SU-DHL-6 (cell line): ENCODE data around the gene CFAP141.
A peak's percentile ranks its signal among the peaks of the same experiment; 100 is the strongest.

ENCODE experiments used
- H2AFZ ChIP-seq: fragments of 200-600 bp; sonication (generic); 2 replicates; pipeline ENCODE4 v1.6.1; 2014; ENCODE audit warnings: low read depth, mild to moderate bottlenecking, moderate library complexity, mixed read lengths, antibody characterized with exemption, low read length; ENCODE audit not compliant: severe bottlenecking
- H3F3A ChIP-seq: fragments of 200-600 bp; shearing (Covaris generic); 2 replicates; pipeline ENCODE4 v1.6.0; 2016; ENCODE audit warnings: antibody characterized with exemption, mild to moderate bottlenecking; ENCODE audit not compliant: insufficient read depth
- H3K27ac ChIP-seq: fragments of 200-600 bp; sonication (generic); 2 replicates; pipeline ENCODE4 v1.5.1; 2016; ENCODE audit warnings: low read depth, mild to moderate bottlenecking, low read length, moderate library complexity, mixed read lengths
- H3K27me3 ChIP-seq: fragments of 200-600 bp; sonication (generic), shearing (Covaris generic); 2 replicates; pipeline ENCODE4 v1.6.0; 2014; ENCODE audit warnings: mild to moderate bottlenecking, low read length
- H3K36me3 ChIP-seq: fragments of 200-600 bp; sonication (generic); 2 replicates; pipeline ENCODE4 v1.6.1; 2014; ENCODE audit warnings: mild to moderate bottlenecking, low read length, mixed read lengths
- H3K4me2 ChIP-seq: fragments of 300-600, 200-600 bp; shearing (Covaris generic), sonication (generic); 2 replicates; pipeline ENCODE4 v1.6.0; 2014; ENCODE audit warnings: low read length, low read depth, mild to moderate bottlenecking; ENCODE audit not compliant: poor library complexity, severe bottlenecking
- H3K4me3 ChIP-seq: fragments of 200-600 bp; sonication (generic); 2 replicates; pipeline ENCODE4 v1.5.1; 2014; ENCODE audit warnings: antibody characterized with exemption, low read length, mild to moderate bottlenecking, mixed read lengths; ENCODE audit not compliant: insufficient read depth, poor library complexity, severe bottlenecking
- H3K79me2 ChIP-seq: fragments of 200-600 bp; sonication (generic); 2 replicates; pipeline ENCODE4 v1.6.1; 2014; ENCODE audit warnings: mild to moderate bottlenecking, low read length, moderate library complexity; ENCODE audit not compliant: insufficient read depth
- H3K9ac ChIP-seq: fragments of 200-600 bp; sonication (generic); 2 replicates; pipeline ENCODE4 v1.7.0; 2014; ENCODE audit warnings: mild to moderate bottlenecking, low read length
- H3K9me2 ChIP-seq: fragments of 200-600 bp; sonication (generic); replicated peaks from 2 replicates; pipeline ENCODE4 v1.6.1; 2014; ENCODE audit warnings: low read length; ENCODE audit not compliant: insufficient read depth
- H3K9me3 ChIP-seq: fragments of 200-600 bp; sonication (generic); 2 replicates; pipeline ENCODE4 v1.6.1; 2014; ENCODE audit warnings: low read length, mixed read lengths; ENCODE audit not compliant: insufficient read depth
- H4K20me1 ChIP-seq: fragments of 200-600 bp; sonication (generic); 2 replicates; pipeline ENCODE4 v1.6.1; 2014; ENCODE audit warnings: low read depth, mild to moderate bottlenecking, antibody characterized with exemption, low read length, moderate library complexity, mixed read lengths
- EZH2phosphoT487 ChIP-seq: fragments of 200-600 bp; sonication (generic), shearing (Covaris generic); conservative IDR thresholded peaks from 2 replicates; pipeline ENCODE4 v1.6.1; 2018; ENCODE audit warnings: mild to moderate bottlenecking, antibody characterized with exemption, low read length, moderate library complexity, mixed read lengths
- TF ChIP-seq, protein P1 (sequence below): fragments of 200-600 bp; sonication (generic); IDR thresholded peaks from one replicate; pipeline ENCODE4 v1.5.1; 2017; ENCODE audit warnings: antibody characterized with exemption, mild to moderate bottlenecking, low read length, moderate library complexity; ENCODE audit not compliant: insufficient read depth, poor library complexity, severe bottlenecking

Gene CFAP141

DNA sequence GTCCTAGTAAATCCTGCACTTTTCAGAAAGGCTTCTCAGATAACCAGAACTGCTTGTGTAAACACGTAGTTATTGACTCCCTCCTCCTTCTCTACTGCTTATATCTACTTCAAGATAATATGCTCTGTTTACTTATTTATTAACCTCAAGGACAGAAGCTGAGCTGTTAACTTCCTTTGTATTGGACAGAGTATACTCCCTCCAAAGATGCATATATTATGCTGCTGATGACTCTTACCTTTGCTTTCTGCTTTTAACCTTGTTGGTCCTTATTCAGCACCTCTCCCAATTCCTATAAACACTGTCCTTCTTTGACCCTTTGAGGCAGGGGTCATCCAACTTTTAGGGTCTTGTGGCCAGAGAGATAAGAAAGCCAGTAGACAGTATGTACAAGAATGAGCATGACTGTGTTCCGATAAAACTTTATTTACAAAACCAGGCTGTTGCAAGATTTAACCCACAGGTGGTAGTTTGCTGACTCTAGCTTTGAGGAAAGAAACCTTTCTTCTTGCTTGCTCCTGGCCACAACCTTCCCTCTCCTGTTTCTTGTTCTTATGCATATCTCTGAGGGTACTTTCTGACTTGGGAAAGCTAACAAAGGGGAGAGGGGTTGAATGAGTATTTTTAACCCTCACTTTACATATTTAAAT is 19.2 kb downstream of the CFAP141 start:
- Histone ChIP-seq H3K79me2 (peaks cover 10% of the 10 kb centered on the region), H2AFZ (no peak overlapping the region), H3K4me3 (no peak overlapping the region), H3F3A (no peaks in the 10 kb centered on the region), H3K9me2 (no peaks in the 10 kb centered on the region), H3K36me3 (no peaks in the 10 kb centered on the region), H3K27me3 (no peaks in the 10 kb centered on the region), H3K9ac (no peak overlapping the region), H3K4me2 (no peak overlapping the region), H3K27ac (no peak overlapping the region), H3K9me3 (no peaks in the 10 kb centered on the region), H4K20me1 (no peaks in the 10 kb centered on the region)
- TF ChIP-seq, protein P1, sequence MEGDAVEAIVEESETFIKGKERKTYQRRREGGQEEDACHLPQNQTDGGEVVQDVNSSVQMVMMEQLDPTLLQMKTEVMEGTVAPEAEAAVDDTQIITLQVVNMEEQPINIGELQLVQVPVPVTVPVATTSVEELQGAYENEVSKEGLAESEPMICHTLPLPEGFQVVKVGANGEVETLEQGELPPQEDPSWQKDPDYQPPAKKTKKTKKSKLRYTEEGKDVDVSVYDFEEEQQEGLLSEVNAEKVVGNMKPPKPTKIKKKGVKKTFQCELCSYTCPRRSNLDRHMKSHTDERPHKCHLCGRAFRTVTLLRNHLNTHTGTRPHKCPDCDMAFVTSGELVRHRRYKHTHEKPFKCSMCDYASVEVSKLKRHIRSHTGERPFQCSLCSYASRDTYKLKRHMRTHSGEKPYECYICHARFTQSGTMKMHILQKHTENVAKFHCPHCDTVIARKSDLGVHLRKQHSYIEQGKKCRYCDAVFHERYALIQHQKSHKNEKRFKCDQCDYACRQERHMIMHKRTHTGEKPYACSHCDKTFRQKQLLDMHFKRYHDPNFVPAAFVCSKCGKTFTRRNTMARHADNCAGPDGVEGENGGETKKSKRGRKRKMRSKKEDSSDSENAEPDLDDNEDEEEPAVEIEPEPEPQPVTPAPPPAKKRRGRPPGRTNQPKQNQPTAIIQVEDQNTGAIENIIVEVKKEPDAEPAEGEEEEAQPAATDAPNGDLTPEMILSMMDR, result no peak
- TF ChIP-seq EZH2phosphoT487, result no peak

- Histone ChIP-seq H3K4me2 (no peak overlapping the region), H3K27me3 (no peaks in the 10 kb centered on the region), H3F3A (no peaks in the 10 kb centered on the region), H3K27ac (no peak overlapping the region), H3K36me3 (no peaks in the 10 kb centered on the region), H2AFZ (no peak overlapping the region), H3K79me2 (peaks cover 18% of the 10 kb centered on the region), H3K9ac (no peak overlapping the region), H3K9me3 (no peaks in the 10 kb centered on the region), H3K4me3 (no peak overlapping the region), H4K20me1 (peaks cover under 1% of the 10 kb centered on the region), H3K9me2 (no peaks in the 10 kb centered on the region)
- no peak for TF ChIP-seq EZH2phosphoT487
- TF ChIP-seq, protein P1, result peak; percentile 54
Measured at GRCh38 chr1:154186177-154186576, 20.0 kb downstream of the CFAP141 start.

DNA sequence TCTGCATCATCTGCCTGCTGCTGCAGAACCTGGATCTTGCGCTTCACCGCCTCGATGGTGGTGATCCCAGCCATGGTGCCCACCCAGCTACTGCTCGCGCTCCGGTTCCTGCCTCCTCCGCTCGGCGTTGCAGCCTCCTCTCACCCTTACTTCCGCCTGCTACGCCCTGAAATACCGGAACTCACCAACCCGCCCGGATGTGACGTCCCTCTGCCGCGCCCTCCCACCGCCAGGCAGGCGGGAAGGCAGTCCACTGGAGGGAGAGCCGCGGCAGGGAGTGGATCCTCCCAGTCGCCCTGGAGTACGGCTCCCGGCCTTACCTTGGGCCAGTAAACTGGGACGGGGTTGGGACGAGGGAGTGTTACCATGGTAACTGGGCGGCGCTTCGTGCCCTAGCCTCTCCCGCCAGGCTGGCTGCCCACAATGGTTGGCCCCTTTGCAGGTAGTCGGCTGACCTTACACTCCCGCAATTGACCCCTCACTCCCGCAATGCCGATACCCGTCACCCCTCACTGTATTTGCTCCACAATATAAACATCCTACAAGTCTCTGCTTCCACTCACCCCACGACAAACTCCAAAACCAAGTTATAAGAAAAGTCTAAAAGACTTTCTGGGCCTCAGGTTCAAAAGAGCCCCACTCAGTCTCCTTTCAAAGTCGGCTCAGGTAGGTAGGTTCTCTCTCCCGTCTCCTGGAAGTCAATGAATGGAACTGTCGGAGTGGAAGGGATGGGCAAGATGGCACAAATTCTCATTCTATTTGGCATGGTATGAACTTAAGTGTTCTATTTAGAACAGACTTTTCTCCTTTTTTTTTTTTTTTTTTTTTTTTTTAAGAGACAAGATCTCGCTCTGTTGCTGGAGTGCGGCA is 22.9 kb downstream of the CFAP141 start:
- H2AFZ ChIP-seq, result peak overlapping the region; percentile 44
- H3F3A ChIP-seq, result no peaks in the 10 kb centered on the region
- H3K27ac ChIP-seq, result peak overlapping the region; percentile 67

More for the DNA sequence above, 22.9 kb downstream of the CFAP141 start:
- H3K9me3 ChIP-seq, result no peaks in the 10 kb centered on the region
- H4K20me1 ChIP-seq, result peaks cover 23% of the 10 kb centered on the region
- H3K79me2 ChIP-seq, result peaks cover 47% of the 10 kb centered on the region
- 0 out of 2 replicates have a peak, but pooled peaks cover 5% of the 10 kb centered on the region for H3K36me3 ChIP-seq
- peak overlapping the region; percentile 97 for H3K4me3 ChIP-seq
- H3K9me2 ChIP-seq, result no peaks in the 10 kb centered on the region
- H3K9ac ChIP-seq, result peak overlapping the region; percentile 94
- H3K27me3 ChIP-seq, result no peaks in the 10 kb centered on the region
- no peak for TF ChIP-seq EZH2phosphoT487
- TF ChIP-seq, protein P1, result no peak
- H3K4me2 ChIP-seq, result peak overlapping the region; percentile 90
